ENCODE data around the gene PRKCE. TPM values are rescaled to one million over a fixed set of nuclear protein-coding genes. Genes with fewer than 3 reads are reported as not detected.

PRKCE gene
- total and polyA plus RNA-seq, 2 experiments from 2014 or later, result 0.94 to 1.2 TPM

DNA sequence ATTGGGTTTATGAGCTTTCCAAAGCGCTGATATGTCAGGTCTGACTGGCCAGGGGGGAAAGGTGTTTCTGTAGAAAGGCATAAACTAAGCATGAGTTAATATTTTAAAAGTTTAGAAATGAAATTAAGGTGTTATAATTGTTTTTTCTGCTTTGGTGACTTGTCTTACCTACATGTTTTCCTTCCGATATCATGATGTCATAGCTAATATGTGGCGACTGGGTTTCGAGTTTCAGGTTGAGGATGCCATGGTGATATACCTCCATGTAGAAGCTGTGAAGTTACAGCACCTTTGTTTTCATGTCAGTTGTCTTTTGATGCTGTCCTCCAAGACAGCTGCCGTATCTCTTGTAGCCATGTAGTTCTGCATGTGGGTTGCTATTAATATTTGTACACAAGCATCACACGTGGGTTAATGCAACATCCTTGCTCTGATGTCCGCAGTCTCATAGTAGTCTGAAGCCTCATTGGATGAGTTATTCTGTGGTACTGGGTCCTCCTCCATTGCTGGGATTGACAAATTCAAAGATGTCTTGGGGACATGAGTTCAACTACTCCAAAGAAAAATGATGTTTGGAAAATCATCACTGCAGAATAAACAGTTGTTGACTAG is 230.6 kb downstream of the PRKCE start (continued):
- TF ChIP-seq, protein P1, sequence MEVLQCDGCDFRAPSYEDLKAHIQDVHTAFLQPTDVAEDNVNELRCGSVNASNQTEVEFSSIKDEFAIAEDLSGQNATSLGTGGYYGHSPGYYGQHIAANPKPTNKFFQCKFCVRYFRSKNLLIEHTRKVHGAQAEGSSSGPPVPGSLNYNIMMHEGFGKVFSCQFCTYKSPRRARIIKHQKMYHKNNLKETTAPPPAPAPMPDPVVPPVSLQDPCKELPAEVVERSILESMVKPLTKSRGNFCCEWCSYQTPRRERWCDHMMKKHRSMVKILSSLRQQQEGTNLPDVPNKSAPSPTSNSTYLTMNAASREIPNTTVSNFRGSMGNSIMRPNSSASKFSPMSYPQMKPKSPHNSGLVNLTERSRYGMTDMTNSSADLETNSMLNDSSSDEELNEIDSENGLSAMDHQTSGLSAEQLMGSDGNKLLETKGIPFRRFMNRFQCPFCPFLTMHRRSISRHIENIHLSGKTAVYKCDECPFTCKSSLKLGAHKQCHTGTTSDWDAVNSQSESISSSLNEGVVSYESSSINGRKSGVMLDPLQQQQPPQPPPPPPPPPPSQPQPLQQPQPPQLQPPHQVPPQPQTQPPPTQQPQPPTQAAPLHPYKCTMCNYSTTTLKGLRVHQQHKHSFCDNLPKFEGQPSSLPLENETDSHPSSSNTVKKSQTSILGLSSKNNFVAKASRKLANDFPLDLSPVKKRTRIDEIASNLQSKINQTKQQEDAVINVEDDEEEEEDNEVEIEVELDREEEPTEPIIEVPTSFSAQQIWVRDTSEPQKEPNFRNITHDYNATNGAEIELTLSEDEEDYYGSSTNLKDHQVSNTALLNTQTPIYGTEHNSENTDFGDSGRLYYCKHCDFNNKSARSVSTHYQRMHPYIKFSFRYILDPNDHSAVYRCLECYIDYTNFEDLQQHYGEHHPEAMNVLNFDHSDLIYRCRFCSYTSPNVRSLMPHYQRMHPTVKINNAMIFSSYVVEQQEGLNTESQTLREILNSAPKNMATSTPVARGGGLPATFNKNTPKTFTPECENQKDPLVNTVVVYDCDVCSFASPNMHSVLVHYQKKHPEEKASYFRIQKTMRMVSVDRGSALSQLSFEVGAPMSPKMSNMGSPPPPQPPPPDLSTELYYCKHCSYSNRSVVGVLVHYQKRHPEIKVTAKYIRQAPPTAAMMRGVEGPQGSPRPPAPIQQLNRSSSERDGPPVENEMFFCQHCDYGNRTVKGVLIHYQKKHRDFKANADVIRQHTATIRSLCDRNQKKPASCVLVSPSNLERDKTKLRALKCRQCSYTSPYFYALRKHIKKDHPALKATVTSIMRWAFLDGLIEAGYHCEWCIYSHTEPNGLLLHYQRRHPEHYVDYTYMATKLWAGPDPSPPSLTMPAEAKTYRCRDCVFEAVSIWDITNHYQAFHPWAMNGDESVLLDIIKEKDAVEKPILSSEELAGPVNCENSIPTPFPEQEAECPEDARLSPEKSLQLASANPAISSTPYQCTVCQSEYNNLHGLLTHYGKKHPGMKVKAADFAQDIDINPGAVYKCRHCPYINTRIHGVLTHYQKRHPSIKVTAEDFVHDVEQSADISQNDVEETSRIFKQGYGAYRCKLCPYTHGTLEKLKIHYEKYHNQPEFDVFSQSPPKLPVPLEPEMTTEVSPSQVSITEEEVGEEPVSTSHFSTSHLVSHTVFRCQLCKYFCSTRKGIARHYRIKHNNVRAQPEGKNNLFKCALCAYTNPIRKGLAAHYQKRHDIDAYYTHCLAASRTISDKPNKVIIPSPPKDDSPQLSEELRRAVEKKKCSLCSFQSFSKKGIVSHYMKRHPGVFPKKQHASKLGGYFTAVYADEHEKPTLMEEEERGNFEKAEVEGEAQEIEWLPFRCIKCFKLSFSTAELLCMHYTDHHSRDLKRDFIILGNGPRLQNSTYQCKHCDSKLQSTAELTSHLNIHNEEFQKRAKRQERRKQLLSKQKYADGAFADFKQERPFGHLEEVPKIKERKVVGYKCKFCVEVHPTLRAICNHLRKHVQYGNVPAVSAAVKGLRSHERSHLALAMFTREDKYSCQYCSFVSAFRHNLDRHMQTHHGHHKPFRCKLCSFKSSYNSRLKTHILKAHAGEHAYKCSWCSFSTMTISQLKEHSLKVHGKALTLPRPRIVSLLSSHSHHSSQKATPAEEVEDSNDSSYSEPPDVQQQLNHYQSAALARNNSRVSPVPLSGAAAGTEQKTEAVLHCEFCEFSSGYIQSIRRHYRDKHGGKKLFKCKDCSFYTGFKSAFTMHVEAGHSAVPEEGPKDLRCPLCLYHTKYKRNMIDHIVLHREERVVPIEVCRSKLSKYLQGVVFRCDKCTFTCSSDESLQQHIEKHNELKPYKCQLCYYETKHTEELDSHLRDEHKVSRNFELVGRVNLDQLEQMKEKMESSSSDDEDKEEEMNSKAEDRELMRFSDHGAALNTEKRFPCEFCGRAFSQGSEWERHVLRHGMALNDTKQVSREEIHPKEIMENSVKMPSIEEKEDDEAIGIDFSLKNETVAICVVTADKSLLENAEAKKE (CRISPR knock-in tag; IDR thresholded peaks at IDR 0.05), result no peak
- TF ChIP-seq, protein P2, sequence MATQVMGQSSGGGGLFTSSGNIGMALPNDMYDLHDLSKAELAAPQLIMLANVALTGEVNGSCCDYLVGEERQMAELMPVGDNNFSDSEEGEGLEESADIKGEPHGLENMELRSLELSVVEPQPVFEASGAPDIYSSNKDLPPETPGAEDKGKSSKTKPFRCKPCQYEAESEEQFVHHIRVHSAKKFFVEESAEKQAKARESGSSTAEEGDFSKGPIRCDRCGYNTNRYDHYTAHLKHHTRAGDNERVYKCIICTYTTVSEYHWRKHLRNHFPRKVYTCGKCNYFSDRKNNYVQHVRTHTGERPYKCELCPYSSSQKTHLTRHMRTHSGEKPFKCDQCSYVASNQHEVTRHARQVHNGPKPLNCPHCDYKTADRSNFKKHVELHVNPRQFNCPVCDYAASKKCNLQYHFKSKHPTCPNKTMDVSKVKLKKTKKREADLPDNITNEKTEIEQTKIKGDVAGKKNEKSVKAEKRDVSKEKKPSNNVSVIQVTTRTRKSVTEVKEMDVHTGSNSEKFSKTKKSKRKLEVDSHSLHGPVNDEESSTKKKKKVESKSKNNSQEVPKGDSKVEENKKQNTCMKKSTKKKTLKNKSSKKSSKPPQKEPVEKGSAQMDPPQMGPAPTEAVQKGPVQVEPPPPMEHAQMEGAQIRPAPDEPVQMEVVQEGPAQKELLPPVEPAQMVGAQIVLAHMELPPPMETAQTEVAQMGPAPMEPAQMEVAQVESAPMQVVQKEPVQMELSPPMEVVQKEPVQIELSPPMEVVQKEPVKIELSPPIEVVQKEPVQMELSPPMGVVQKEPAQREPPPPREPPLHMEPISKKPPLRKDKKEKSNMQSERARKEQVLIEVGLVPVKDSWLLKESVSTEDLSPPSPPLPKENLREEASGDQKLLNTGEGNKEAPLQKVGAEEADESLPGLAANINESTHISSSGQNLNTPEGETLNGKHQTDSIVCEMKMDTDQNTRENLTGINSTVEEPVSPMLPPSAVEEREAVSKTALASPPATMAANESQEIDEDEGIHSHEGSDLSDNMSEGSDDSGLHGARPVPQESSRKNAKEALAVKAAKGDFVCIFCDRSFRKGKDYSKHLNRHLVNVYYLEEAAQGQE (IDR thresholded peaks at IDR 0.05; ENCODE audit: unreplicated experiment), result no peak
- TF ChIP-seq JUNB (IDR thresholded peaks at IDR 0.05; ENCODE audit: unreplicated experiment) (no peak), EZH2phosphoT487 (IDR thresholded peaks at IDR 0.05; ENCODE audit: unreplicated experiment) (no peak), ZNF114 (CRISPR knock-in tag; IDR thresholded peaks at IDR 0.05) (no peak), POLR2AphosphoS5 (IDR thresholded peaks at IDR 0.05; ENCODE audit: low read depth) (no peak), NANOG (IDR thresholded peaks at IDR 0.05; ENCODE audit: borderline replicate concordance) (no peak), ZNF331 (CRISPR knock-in tag; IDR thresholded peaks at IDR 0.05; ENCODE audit: low read depth) (no peak), CREB1 (CRISPR knock-in tag; IDR thresholded peaks at IDR 0.05; ENCODE audit: low read depth) (no peak)
- TF ChIP-seq, protein P3, sequence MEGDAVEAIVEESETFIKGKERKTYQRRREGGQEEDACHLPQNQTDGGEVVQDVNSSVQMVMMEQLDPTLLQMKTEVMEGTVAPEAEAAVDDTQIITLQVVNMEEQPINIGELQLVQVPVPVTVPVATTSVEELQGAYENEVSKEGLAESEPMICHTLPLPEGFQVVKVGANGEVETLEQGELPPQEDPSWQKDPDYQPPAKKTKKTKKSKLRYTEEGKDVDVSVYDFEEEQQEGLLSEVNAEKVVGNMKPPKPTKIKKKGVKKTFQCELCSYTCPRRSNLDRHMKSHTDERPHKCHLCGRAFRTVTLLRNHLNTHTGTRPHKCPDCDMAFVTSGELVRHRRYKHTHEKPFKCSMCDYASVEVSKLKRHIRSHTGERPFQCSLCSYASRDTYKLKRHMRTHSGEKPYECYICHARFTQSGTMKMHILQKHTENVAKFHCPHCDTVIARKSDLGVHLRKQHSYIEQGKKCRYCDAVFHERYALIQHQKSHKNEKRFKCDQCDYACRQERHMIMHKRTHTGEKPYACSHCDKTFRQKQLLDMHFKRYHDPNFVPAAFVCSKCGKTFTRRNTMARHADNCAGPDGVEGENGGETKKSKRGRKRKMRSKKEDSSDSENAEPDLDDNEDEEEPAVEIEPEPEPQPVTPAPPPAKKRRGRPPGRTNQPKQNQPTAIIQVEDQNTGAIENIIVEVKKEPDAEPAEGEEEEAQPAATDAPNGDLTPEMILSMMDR (conservative IDR thresholded peaks at IDR 0.05; ENCODE audit: low read depth in 2 of 2), result no peak
- TF ChIP-seq, protein P4, sequence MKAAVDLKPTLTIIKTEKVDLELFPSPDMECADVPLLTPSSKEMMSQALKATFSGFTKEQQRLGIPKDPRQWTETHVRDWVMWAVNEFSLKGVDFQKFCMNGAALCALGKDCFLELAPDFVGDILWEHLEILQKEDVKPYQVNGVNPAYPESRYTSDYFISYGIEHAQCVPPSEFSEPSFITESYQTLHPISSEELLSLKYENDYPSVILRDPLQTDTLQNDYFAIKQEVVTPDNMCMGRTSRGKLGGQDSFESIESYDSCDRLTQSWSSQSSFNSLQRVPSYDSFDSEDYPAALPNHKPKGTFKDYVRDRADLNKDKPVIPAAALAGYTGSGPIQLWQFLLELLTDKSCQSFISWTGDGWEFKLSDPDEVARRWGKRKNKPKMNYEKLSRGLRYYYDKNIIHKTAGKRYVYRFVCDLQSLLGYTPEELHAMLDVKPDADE (IDR thresholded peaks at IDR 0.05), result no peak
